GM21717 (cell line): Measurements from ENCODE around the gene ACCS.

ENCODE experiments used
- ATAC-seq: cut with Tn5 transposase; IDR thresholded peaks from one replicate; pipeline ENCODE4 v1.9.1; 2021; ENCODE audit warnings: mild to moderate bottlenecking, moderate library complexity; ENCODE audit not compliant: unreplicated experiment

ACCS gene

DNA sequence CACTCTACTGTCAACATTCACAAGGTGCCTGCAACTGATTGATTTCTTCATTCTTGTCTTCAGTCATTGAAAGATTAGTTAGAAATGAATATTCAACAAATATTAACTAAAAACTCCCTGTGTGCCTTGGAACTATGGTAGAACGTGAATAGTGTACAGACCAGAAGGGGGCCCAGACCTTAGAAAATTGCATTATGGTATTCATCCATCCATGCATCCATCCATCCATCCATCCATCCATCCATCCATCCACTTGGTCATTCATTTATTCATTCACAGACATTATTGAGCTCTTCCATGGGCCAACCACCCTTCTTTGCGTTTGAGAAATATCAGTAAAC lies 28.4 kb upstream of the ACCS start:
- no peak for ATAC-seq

DNA sequence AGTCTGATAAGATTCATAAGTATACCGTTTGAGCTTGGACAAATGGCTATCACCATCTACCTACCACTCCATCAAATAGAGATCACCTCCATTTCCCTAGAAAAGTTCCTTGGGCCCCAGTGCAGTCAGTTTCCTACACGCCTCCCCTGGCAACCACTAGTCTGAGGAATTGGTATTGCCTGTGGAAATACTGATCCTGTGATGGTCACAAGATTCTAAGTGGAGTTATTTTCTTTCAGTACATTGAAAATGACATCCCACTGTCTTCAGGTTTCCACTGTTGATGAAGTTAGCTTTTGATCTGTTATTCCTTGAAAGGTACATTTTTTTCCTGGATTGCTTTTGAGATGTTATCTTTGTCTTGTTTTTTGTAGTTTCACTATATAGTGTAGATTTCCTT lies 22.9 kb upstream of the ACCS start:
- ATAC-seq: no peak

GRCh38 chr11:44046182-44046581 lies 19.9 kb upstream of the ACCS start:
- no peak for ATAC-seq

DNA sequence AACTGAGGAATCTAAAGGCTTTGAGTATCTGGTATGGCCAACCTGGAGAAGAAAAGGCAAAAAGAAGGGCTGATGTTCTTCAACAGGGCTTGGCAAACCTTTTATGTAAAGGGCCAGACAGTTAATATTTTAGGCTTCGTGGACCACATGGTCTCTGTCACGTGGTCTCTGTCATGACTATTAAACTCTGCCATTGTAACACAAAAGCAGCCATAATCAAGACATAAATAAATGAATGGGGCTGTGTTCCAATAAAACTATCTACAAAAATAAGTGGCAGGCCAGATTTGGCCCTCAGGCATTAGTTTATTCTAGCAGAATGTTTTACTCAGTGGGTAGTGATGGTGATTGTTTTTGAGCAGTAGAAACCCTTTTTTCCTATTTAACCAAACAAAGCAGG lies 18.8 kb upstream of the ACCS start:
- no peak for ATAC-seq

- ATAC-seq: no peak
Observed at GRCh38 chr11:44047931-44048431, 18.1 kb upstream of the ACCS start, which contains the start of gene ACCSL. TSS of gene ACCSL (plus strand) at chr11:44047981. CDS start at chr11:44048037, 56 bp downstream.

- ATAC-seq: no peak
Observed at GRCh38 chr11:44049832-44050231, 16.2 kb upstream of the ACCS start.

DNA sequence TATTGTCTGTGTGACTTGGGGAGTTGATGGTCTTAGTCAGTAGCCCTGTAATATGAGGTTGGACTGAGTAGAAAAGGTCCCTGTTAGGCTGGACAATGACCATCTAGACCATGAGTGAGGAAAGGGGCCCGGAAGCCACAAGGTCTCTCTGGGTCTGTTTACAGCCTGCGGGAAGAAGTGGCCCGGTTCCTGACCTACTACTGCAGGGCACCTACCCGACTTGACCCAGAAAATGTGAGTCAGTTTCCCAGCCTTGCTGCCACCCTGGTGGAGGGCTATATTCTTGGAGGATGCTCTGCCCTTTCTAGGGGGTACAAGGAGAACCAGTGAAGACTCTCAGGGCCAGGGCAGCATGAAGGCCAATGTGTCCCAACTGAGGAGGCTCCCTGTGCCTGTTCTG lies 14.9 kb upstream of the ACCS start:
- ATAC-seq: no peak

DNA sequence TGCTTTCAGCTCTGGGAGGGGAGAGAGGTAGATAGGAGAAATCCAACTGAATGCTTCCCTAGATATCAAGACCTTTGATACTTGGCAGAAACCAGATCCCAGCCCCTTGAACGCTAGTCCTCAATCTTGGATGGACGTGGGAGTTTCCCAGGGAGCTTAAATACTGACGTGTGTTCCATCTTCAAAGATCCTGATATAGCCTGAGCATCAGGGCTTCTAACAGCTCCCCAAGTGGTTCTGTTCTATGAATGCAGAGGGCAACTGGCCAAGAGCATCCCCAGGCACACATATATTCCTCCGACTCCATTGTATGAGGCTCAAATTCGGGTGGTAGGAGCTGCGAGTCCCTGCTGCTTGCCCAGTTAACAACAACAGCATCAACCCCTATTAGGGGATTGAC lies 8.7 kb upstream of the ACCS start:
- ATAC-seq: no peak

DNA sequence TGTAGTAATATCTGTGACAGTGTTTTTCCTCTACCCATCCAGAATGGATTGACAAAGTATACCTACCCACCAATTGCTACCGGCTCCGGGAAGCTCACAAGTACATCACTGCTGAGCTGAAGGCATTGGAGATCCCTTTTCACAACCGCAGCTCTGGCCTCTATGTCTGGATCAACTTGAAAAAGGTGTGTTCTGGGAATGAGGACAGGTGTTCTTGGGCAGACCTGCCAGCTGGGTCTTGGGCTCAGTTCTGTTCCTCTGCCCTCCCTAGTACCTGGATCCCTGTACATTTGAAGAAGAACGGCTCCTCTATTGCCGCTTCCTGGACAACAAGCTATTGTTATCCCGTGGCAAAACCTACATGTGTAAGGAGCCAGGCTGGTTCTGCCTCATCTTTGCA lies 7.8 kb upstream of the ACCS start:
- no peak for ATAC-seq

- no peak for ATAC-seq
Observed at GRCh38 chr11:44065161-44065661, 859 bp upstream of the ACCS start.

GRCh38 chr11:44066732-44067141 lies 667 bp downstream of the ACCS start:
- no peak for ATAC-seq

GRCh38 chr11:44067266-44067665 lies 1.2 kb downstream of the ACCS start:
- no peak for ATAC-seq

GRCh38 chr11:44068180-44068579 lies 2.1 kb downstream of the ACCS start:
- ATAC-seq: no peak

- ATAC-seq: no peak
Observed at GRCh38 chr11:44071157-44071556, 5.1 kb downstream of the ACCS start.

- ATAC-seq: no peak
Observed at GRCh38 chr11:44072757-44073658, 6.9 kb downstream of the ACCS start.

DNA sequence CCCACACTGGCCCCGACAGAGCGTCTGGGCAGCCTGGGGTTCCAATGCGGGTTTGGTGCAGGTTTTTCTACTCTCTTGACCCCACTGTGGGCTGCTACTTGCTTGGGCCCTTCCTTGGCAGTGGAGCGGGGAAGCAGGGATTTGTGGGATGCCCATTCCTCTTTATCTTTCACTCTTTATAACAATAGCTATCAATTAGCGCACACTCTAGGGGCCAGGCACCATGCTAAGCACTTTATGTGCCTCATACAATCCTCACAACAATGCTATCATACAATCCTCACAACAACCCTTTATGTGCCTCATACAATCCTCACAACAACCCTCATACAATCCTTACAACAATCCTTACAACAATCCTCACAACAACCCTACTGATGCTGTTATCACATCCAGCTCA lies 12.7 kb downstream of the ACCS start:
- ATAC-seq: no peak

DNA sequence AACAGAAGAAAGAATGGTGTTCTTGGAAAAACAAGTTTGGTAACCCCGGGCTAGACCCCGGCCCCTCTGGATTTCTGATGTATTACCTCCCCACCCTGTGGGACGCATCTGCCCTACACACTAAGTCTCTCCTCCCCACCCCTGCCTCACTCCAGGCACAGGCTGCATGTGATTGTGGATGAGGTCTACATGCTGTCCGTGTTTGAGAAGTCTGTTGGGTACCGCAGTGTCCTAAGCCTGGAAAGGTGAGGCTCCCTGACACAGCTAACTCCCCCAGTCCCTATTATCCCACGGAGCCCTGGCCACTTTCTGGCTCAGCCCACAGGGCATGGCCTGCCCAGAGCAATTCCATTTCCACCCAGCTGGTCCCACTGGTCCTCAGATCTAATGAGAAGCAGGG lies 13.3 kb downstream of the ACCS start:
- no peak for ATAC-seq

GRCh38 chr11:44080951-44081350 lies 14.9 kb downstream of the ACCS start:
- no peak for ATAC-seq

DNA sequence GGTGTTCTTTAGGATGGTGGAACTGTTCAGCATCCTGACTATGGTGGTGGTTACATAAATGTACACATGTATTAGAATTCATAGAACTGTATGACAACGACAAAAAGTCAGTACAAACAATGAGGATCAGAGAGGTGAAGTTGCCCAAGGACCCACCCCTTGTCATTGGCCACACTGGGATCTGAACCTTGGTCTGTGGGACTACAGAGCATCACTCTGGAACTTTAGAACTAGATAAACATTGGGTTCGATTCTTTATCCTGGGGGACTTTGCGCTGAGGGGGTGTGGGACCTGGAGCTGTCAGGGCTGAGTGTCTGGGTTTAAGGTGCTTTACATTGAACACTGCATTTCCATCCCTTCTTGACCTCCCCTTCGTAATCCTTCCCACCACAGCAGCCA lies 16.6 kb downstream of the ACCS start:
- ATAC-seq: no peak

- ATAC-seq: no peak
Observed at GRCh38 chr11:44083433-44083832, 17.4 kb downstream of the ACCS start.

GRCh38 chr11:44083906-44084305 lies 17.8 kb downstream of the ACCS start:
- no peak for ATAC-seq

DNA sequence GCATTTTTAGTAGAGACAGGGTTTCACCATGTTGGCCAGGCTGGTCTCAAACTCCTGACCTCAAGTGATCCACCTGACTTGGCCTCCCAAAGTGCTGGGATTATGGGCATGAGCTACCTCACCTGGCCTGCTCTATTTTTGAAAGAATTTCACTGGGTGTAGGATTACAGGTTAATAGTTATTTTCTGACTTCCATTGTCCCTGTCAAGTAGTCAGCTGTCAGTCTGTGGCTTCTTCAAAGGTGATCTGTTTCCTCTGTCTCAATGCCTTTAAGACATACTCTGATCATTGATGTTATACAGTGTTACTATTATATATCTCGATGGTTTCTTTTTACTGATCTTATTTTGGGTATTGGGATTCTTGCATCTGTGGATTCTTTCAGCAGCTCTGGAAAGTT lies 19.3 kb downstream of the ACCS start:
- ATAC-seq: no peak

GRCh38 chr11:44088377-44088776 lies 22.3 kb downstream of the ACCS start:
- ATAC-seq: no peak
